NK-92 (cell line): ENCODE results near the gene COMMD9.

ENCODE experiments used
- DNase-seq: peaks from one replicate; lab custom pipeline; 2025; ENCODE audit not compliant: unreplicated experiment; lab: John Stamatoyannopoulos, UW

Gene COMMD9

DNA sequence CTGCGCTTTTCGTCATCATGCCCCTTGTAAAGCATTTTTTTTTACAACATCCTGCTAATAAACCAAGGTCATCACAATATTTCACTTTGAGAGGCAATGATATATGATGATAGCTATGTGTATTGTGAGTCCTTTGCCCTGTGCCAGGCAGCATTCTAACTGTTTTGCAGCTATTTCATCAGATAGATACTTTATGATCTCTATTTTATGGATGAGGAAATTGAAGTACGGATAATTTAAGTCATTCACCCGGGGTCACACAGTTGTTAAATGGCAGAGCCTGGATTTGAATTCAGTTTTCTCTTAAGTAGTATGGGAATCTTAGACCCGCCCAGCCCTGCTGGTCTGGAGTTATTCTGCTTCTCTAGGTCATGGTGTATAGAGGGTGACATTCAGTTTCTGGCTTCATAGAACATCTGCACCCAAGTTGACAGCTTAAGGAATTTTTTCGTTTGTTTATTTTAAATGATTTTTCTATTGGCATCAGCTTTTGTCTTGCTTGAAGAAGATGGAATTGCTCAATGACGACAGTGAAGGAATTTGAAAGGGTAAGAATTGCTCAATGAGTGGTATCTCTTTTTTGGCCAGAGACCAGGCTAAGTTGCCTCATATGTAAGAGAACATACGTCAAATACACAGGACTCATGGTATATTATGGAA lies 7.8 kb upstream of the COMMD9 start:
- no peak for DNase-seq

DNA sequence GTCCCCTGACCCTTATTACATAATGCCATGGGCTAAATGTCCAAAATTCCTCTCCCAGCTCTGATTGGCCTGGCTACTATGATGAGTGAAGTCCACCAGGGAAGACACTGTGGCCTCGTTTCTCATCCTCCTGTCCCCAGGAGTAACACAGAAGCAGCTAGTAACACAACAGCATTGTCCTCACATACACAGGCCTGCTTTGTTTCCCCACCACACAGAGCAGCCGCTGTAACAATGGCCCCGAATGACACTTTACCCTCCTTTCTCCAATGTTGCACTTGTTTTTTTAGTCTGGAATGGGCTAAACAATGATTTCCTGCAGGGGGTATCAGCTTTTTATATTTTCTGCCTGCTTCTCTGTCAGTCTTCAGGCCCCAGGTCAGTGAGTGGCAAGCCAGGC lies 6.7 kb upstream of the COMMD9 start, which contains the start of gene PRR5L:
Gene PRR5L, plus strand, starts transcription at position 363 of the 400 bp plus-strand sequence. CDS start 104,834 bp downstream, outside the sequence.
- no peak for DNase-seq

DNA sequence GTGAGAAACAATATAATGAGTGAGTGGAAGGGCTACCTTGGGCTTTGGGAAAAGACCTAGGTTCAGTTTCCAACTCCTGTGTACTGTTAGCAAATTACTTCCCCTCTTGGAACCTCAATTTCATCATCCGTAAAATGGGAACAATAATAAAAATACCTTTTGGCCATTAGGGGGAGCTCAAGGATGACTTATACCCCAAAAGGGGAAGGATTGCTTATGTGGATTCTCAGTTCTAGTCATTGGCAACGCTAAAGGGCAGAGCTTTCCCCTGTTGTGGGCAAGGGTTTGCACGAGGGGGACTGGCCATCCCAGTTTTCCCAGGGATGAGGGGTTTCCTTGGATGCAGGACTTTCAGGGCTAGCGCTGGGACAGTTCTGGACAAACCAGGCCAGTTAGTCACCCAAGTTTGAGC lies 3.1 kb upstream of the COMMD9 start:
- no peak for DNase-seq

DNA sequence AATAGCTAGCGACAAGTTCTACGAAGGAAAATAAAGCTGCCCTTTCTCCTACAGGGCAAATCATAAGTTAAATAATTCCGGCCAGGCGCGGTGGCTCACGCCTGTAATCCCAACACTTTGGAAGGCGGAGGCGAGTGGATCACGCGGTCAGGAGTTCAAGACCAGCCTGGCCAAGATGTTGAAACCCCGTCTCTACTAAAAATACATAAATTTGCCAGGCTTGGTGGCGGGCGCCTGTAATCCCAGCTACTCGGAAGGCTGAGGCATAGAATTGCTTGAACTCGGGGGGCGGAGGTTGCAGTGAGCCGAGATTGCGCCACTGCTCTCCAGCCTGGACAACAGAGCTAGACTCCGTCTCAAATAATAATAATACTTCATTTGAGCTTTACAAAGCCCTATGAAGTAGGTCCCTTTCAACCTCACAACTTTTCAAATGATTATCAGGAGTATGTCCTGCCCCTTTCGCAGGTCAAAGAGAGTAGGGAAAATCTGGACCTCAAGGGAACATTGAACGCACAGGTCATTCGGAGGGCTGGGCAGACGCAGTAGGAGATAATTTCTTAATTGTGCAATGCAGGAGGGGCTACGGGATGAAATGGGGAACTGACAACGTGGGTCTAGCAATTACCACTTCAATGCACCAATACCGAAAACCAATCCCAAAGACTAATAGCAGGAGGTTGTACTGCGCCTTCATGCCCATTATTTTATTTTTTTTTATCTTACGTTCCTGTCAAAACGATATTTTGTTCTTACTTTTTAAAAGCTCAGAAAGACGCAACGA lies 590 bp downstream of the COMMD9 start:
- DNase-seq = no peak

DNA sequence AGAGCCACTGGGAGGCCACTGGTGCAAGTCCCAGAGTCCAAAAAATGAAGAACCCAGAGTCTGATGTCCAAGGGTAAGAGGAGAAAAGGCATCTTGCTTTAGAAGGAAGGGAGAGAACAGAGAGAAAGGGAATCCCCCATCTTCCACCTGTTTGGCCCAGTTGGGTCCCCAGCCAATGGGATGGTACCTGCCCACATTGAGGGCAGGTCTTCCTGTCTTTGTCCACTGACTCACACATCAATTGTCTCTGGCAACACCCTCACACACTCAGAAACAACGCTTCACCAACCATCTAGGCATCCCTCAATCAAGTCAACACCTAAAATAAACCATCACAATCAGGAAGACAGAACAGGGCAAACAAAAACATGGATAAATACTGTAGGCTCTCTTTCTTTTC lies 6.3 kb downstream of the COMMD9 start:
- no peak for DNase-seq

DNA sequence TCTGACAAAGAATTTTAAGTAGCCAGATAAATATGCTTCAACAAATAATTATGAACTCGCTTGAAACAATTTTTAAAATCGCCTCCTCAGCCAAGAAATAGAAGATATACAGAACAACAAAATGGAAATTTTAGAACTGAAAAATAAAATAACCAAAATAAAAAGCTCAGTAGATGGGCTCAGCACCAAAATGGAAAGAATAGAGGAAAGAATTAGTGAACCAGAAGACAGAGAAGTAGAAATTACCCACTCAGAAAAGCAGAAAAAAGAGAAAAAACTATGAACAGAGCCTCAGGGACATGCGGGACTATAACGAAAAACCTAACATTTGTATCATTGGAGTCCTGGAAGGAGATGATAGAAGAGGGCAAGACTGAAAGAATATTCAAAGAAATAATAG lies 7.4 kb downstream of the COMMD9 start:
- no peak for DNase-seq

DNA sequence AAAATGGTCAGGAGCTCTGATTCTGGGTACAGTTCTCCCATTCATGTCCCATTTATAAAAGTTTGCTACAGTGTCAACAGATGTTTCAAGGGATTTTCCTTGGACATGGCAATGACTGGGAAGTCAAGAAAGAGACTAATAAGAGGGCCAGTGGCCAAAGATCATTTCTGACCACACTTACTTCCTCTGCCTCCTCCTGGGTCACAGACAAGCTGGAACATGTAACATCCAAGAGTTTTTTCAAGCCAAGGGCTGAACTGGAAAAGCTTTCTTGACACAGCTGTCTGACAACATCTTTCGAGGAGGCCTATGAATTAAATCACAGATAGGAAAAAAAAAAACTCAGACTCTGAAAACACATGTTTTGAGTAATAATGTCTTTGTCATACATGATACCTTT lies 8.7 kb downstream of the COMMD9 start:
- no peak for DNase-seq

DNA sequence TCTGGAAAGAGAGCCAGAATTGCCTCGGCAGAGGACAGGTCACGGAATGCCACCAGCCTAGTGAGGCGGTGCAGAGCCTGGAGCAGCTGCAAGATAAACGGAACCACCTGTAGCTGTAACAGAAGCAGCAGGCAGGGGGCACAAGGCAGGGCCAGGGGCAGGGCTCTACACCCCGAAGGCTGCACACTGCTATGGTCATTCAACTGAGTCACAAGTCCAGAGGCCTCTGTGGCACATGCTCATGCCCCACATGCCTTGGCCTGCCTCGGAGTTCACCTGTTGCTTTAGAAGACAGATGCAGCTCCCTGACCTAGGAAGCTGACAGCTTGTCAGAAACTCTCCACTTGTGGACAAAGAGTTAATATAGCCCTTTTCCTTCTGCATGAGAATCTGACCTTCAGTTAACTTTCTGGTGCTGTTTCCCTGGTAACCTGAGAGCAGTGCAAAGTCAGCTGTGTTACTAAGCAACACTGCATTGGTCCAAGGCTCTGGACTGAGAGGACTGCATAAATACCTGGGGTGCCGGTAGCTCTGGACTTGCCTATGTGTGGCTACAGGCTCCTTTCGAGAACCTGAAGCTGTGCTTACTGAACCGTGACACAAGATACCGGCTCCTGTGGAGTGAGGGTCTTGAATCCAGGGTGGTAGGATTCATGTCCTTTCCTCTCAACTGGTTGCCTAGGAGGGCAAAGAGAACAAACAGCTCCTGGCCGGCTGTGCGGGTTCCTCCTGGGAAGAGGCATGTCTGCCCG lies 10.5 kb downstream of the COMMD9 start:
- no peak for DNase-seq

DNA sequence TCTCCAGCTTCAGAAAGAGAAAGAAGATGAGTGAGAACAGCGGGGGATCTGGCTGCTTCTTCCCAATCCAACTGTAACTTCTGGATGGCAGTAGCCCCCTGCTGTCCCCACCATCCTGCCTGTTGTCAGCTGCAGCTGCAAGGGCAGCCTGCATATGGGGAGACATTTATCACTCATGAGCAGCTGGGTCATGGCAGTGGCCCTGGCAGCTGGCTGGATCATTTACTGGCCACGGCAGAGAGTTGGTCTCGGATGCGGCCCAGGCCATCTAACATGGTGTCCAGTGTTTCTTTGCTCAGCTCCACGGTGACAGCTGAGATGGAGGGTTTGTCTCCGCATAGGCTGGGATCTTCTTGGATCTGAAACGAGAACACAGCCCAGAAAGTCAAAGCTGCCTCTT lies 14.8 kb downstream of the COMMD9 start:
- DNase-seq = no peak

DNA sequence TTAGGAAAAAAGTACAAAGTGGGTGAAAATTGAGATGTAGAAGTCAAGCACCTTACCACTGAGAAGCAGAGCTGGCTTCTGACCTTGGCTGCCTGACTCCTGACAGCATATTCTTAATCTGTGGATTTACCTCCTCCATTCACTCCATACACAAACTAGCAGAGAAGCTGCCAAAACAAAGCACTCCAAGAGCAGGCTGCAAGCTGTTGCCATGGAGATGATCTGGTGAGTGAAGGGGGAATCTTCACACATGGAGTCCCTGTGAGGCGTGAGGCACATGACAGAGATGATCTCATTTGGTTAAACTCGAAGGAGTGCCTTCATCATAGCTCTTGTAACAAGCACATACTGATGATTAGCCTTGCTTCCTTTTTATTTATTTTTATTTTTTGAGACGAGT lies 16.1 kb downstream of the COMMD9 start:
- no peak for DNase-seq

DNA sequence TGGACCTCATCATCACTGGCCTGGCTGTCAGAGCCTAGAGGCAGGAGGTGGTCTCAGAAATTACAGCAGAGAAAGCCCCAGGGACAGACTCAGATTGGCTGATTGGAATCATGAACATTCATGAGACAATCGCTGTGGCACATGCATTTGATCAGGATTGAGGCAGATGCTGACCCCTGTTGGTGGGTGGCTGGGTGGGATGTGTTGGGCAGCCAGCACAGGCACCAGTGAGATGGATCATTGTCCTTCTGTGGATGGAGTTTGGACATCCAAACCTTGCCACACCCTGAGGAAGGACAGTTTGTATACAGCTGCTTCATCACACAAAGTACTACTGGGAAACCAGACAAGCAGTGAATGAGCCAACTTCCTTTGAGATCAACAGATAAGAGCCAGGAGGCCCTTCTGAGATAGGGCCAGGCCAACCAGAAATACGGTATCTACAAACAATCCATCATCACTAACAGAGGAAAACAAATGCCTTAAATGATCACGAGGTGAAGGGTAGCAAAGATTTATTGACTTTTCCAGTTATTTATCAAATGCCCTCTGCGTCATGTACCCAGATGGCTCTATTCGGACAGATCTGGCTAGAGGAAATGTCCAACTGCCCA lies 17.3 kb downstream of the COMMD9 start:
- DNase-seq = no peak

DNA sequence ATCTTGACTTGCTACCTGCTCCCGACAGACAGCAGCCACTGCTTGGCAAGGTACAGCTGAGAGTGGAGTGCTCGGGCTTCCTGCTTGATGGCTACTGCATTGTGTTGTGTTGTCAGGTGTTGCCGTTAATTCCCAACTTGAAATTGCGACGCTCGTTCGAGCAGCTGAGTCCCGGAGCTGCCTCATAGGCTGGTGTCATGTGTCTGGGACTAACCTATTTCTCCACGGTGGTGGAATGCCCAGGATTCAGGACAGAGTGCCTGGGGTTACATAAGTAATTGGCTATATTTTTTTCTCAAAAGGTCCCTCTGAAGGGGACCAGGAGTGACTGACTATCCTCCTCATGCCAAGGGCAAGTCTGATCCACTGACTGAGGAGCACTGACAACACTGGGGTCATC lies 18.5 kb downstream of the COMMD9 start:
- no peak for DNase-seq

DNA sequence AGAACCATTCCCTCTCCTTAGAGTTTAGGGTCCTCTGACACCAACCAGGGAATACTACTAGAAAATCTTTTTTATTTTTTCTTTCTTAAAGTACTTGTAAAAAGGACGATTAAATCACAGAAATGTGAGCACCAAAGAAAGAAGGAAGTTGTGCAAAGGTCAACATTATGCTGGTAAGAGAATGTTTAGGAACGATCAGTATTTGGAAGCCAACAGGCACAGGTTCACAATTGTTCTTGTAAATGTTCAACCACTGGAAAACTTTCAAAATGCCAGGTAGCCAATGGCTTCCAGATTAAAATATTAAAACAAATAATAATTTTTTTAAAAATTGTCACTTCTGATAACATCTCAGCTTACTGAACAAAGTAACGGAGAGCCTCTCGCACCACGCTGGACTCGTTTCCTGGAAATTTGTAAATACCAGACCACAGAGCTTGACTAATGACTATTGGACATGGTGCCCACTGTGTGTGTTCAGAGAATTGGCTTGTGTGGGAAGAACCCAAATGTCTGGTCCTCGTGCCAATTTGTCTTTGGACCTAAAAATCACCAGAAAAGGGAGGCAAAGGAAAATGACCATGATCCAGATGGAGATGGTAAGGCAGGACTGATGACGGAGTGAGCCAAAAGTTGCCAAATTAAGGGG lies 20.8 kb downstream of the COMMD9 start:
- DNase-seq = no peak

DNA sequence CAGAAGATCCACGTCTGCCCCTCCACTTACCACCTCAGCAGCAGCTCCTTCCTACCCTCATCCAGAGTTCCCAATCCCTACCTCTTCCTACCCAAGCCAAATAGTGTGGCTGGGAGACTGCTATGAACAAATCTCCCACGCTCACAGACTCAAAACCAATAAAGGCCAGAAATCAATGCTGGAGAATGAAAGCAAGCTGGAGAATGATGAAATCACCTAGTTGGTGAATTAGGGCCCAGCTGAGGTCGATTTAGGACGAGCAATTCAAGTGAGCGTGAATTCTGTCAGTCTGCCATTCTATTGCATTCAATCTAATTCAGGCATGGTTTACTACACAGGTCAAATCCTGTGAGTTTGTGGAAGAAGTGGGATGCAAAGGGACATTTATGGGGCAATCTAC lies 22.5 kb downstream of the COMMD9 start:
- DNase-seq = no peak

DNA sequence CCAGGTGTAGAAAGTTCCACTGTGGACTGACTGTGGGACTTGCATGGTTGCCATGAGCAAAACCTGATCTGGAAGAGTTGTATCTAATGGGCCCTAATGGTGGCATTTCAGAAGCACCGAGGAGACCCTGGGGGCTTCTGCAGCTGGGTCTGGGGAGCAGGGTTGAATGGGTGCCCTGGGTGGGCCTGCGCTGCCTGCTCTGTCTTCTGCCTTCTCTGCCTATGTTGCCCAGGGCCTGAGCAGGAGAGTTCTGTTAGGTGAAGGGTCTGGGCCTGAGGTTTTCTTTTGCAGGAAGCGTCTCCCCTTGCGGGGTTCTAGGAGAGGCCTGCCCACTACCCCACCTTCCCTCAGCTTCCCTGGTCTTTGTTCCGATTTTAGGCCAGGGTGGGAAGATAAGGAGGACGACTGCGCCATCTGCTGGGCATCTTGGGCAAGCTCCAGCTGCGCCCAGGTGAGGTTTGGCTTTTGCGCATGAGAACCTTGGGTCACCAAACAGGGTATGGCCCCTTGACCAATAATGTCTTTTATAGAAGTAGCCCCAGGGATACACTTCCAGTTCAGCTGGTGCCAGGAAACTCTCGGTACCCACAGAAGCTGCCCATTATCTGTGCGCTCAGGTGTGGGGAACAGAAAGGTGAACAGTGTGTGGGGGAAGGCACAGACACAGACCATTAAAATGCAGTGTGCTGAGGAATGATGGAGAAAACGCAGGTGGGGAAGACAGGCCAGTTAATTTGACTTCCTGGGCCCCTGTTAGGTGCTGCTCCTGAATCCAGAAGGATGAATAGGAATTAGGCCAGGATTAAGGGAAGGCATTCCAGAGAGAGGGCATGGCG lies 23.2 kb downstream of the COMMD9 start:
- DNase-seq = no peak

DNA sequence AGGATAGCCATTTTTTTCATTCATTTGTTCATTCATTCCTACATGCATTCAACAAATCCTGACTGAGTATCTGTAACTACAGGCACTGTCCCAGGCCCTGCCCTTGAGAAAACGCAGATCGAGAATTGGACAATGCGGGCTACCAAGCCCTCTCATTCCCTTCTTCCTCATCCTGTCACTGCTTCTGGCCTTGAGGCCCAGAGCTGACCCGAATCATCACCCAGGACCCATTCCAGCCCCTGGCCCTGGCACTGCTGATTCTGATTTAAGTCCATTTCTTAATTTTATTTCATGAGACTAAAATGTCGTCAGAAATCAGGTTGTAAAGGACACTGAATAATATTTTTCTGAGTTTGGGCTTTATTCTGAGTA lies 24.3 kb downstream of the COMMD9 start:
- no peak for DNase-seq

DNA sequence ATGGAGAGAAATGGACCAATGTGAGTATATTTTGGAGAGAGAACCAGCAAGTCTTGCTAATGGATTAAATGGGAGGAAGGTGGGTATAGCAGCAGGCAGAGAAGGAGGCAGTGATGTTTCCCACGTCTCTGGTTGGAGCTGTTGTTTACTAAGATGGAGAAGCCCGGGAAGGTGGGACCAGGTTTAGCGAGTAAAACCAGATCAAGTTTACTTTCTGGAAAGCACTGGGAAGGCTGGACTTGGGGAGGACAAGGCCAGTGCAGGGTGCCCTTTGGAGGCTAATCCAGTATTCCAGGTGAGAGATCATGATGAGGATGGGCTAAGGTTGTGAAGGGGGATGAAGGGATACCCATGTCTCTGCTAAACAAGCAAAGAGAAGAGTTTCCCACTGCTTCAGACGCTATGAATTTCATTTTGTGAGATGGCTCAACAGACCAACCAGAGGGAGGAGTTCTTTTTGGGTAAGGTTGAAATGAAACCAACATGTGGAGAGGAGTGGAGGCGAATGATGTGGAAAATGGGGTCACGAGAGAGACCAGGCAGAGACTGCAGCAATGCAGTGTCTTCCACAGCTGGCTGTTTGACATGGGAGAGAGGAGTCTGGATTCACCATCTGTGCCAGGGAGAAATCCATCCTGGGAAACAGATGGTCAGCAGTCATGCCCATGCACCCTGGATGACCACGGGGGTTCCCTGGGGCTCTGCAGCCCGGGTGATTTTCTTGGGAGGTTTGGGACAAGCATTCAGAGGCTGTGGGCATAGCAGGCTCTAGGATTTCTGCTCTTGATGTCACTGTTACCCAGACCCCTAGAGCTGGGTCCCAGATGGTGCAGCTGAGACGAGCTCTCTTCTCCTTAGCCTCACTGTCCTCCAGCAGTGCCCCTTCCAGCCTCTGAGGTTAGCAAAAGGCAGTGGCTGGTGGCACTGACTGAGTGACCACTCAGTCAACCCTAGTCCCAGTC lies 24.9 kb downstream of the COMMD9 start:
- no peak for DNase-seq

DNA sequence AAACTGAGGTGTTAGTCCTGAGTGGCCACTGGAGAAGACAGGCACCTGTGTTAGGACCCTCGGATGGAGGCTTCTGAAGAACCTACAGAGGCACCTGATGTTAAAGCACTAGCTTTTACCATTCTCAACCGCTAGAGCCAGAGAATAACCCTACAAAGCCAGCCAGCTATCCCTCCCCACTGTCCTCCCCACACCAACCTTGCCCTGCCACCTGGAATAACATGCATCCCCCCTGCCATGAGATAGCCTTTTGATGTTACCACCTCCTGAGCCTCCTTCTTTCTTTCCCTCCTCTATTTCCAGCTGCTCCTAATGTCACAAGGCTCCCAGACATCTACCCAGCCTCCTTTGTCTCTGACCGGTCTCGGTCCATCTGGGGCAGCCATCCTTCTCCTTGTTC lies 28.1 kb downstream of the COMMD9 start:
- DNase-seq = no peak

DNA sequence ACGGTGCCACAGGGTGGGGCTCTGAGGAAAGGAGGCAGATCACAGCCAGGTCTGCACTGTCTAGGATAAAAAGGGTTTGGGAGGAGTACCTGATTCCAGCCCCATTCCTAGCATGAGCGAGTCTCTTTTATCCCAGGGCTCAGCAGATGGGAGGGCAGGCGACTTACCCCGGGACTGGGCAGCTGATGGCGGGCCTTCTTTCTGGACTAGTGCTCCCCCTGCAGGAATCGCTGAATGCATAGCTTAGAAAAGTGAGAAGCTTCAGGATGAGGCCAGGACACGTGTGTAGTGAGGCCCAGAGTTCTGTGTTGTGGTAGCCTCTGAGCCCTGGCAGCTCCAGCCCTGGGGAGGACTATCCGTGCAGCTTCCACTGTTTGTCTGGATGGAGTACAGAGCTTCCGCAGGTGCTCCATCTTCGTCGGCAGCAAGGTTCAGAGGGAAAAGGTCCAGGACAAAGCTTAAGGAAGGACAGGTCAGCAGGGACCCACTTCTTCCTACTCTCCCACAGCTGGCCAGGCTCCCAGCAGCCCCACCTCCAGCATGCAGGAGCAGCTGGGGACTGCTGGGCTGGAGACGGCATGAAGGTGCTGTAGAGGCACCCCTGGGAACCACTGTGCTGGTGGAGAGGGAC lies 30.4 kb downstream of the COMMD9 start:
- DNase-seq = no peak
